ENCODE results near the gene TMEM179.

DNA sequence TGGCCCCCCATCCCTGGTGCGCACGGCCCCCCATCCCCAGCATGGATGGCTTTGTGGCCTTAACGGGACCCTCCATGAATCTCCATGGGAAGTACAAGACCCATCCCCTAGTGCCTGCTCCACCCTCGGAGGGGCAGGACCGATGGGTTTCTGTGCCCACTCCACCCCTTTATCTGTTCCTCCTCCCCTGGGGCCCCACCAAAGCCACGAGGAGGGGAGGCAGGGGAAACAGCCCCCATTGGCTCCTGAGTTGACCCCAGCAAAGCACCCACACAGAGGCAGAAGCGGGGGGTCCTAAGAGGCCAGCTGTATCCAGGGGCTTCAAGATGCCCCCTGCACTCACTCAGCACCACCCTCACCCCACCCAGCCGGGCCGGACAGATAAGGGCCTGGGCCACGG is 36.1 kb upstream of the TMEM179 start:
- TF ChIP-seq CTCF (IDR thresholded peaks at IDR 0.05) (no peak), POLR2A (IDR thresholded peaks at IDR 0.05) (no peak)

All from lower leg skin (tissue), 3 donors.